Neuronal stem cell (in vitro differentiated cells): ENCODE results near the gene UQCRFS1.

Experiments
- DNase-seq: peaks from one replicate; pipeline ENCODE4 v3.0.0-alpha.2; 2013; ENCODE audit warnings: low spot score
- H2AFZ ChIP-seq: one replicate; pipeline ENCODE4 v1.6.1; 2013; ENCODE audit warnings: mild to moderate bottlenecking, low read length, inconsistent platforms
- H2AK5ac ChIP-seq: 2 replicates; pipeline ENCODE4 v1.6.1; 2013; ENCODE audit warnings: low read depth, mild to moderate bottlenecking, inconsistent platforms, low read length, moderate library complexity, mixed read lengths
- H2BK120ac ChIP-seq: 2 replicates; pipeline ENCODE4 v1.6.1; 2013; ENCODE audit warnings: low read depth, mild to moderate bottlenecking, inconsistent platforms, low read length, moderate library complexity, mixed read lengths
- H2BK12ac ChIP-seq: one replicate; pipeline ENCODE4 v1.6.1; 2013; ENCODE audit warnings: low read length, inconsistent platforms
- H2BK15ac ChIP-seq: 2 replicates; pipeline ENCODE4 v1.6.1; 2013; ENCODE audit warnings: mild to moderate bottlenecking, low read length, inconsistent platforms, mixed read lengths
- H2BK5ac ChIP-seq: one replicate; pipeline ENCODE4 v1.6.1; 2013; ENCODE audit warnings: inconsistent platforms, mild to moderate bottlenecking, low read length, moderate library complexity
- H3K14ac ChIP-seq: one replicate; pipeline ENCODE4 v1.6.1; 2013; ENCODE audit warnings: low read length, inconsistent platforms
- H3K18ac ChIP-seq: 2 replicates; pipeline ENCODE4 v1.6.1; 2013; ENCODE audit warnings: low read length, inconsistent platforms
- H3K23ac ChIP-seq: 2 replicates; pipeline ENCODE4 v1.6.1; 2013; ENCODE audit warnings: low read depth, mild to moderate bottlenecking, mixed read lengths, low read length, inconsistent platforms; ENCODE audit not compliant: poor library complexity
- H3K27ac ChIP-seq: replicated peaks from 3 replicates; pipeline ENCODE4 v1.5.1; 2013; ENCODE audit warnings: low read length, inconsistent platforms
- H3K27me3 ChIP-seq, 3 experiments: 2 replicates each; pipeline ENCODE4 v1.6.1; 2013; ENCODE audit warnings: low read length in 3 of 3, mild to moderate bottlenecking in 2 of 3, inconsistent platforms in 1 of 3, low read depth in 1 of 3, mixed read lengths in 1 of 3, moderate library complexity in 1 of 3; ENCODE audit not compliant: control insufficient read depth in 3 of 3, insufficient read depth in 3 of 3
- H3K36me3 ChIP-seq, 2 donors: replicated peaks in 1 of 2; 2 replicates each; pipeline ENCODE4 v1.6.1; 2013; ENCODE audit warnings: low read length in 2 of 2; ENCODE audit not compliant: control insufficient read depth in 2 of 2, insufficient read depth in 2 of 2
- H3K4ac ChIP-seq: 2 replicates; pipeline ENCODE4 v1.6.1; 2013; ENCODE audit warnings: inconsistent platforms, mild to moderate bottlenecking, low read length, moderate library complexity
- H3K4me1 ChIP-seq, 2 donors: 1 replicate in 1 of 2; 2 replicates in 1 of 2; pipeline ENCODE4 v1.6.1; 2013; ENCODE audit warnings: low read length in 2 of 2, low read depth in 1 of 2; ENCODE audit not compliant: control insufficient read depth in 2 of 2, insufficient read depth in 1 of 2
- H3K4me2 ChIP-seq: one replicate; pipeline ENCODE4 v1.6.1; 2013; ENCODE audit warnings: mild to moderate bottlenecking, low read length, inconsistent platforms; ENCODE audit not compliant: insufficient read depth, poor library complexity, severe bottlenecking
- H3K4me3 ChIP-seq, 2 donors: 2 replicates each; pipeline ENCODE4 v1.5.1; 2013; ENCODE audit warnings: low read length in 2 of 2, mild to moderate bottlenecking in 2 of 2, inconsistent platforms in 1 of 2, moderate library complexity in 1 of 2
- H3K79me1 ChIP-seq: one replicate; pipeline ENCODE4 v1.6.1; 2013; ENCODE audit warnings: low read depth, mild to moderate bottlenecking, inconsistent platforms, low read length, moderate library complexity
- H3K9ac ChIP-seq: one replicate; pipeline ENCODE4 v1.6.1; 2013; ENCODE audit warnings: mild to moderate bottlenecking, low read depth, low read length, inconsistent platforms; ENCODE audit not compliant: poor library complexity
- H3K9me3 ChIP-seq, 2 donors: replicated peaks in 1 of 2; 2 replicates each; pipeline versions ENCODE3 to v1.6.1; 2013; ENCODE audit warnings: low read length in 2 of 2, mild to moderate bottlenecking in 2 of 2, inconsistent platforms in 1 of 2, low read depth in 1 of 2, mixed read lengths in 1 of 2, moderate library complexity in 1 of 2; ENCODE audit not compliant: control insufficient read depth in 2 of 2, insufficient read depth in 1 of 2
- H4K8ac ChIP-seq: one replicate; pipeline ENCODE4 v1.6.1; 2013; ENCODE audit warnings: low read depth, mild to moderate bottlenecking, inconsistent platforms, low read length, moderate library complexity
- H4K91ac ChIP-seq: one replicate; pipeline ENCODE4 v1.6.1; 2013; ENCODE audit warnings: low read length, low read depth, mild to moderate bottlenecking, inconsistent platforms; ENCODE audit not compliant: poor library complexity
- WGBS, 2 donors: extraction: QIAGEN DNeasy Blood & Tissue Kit; methylation state at CpG; one replicate each; pipeline ENCODE4 v1.1.7; 2013; ENCODE audit warnings: missing lambda C conversion rate in 2 of 2, mixed read lengths in 1 of 2; ENCODE audit not compliant: insufficient read length in 2 of 2, insufficient replicate concordance in 1 of 2; ENCODE audit errors: extremely low coverage in 2 of 2; 5-methylcytosine and 5-hydroxymethylcytosine counted together

UQCRFS1 gene

GRCh38 chr19:29194658-29195057 lies 18.3 kb downstream of the UQCRFS1 start:
- Histone ChIP-seq H3K9me3 (no peaks in the 10 kb centered on the region), H4K91ac (no peak overlapping the region), H3K4me3 (no peak overlapping the region), H2BK12ac (no peak overlapping the region), H2AFZ (no peak overlapping the region), H3K9ac (no peak overlapping the region), H4K8ac (no peak overlapping the region), H3K4me2 (no peak overlapping the region), H3K18ac (no peak overlapping the region), H3K14ac (no peak overlapping the region), H3K23ac (no peak overlapping the region), H2AK5ac (no peak overlapping the region), H3K4me1 (no peaks in the 10 kb centered on the region), H3K27me3 (no peaks in the 10 kb centered on the region), H2BK120ac (no peak overlapping the region), H2BK5ac (no peak overlapping the region), H3K79me1 (no peaks in the 10 kb centered on the region), H2BK15ac (no peak overlapping the region), H3K36me3 (no peaks in the 10 kb centered on the region), H3K4ac (no peak overlapping the region), H3K27ac (no peak overlapping the region)
- DNase-seq, result no peak
- WGBS, 2 donors, result no CpG with 5 or more reads among the region's 2 CpGs

- Histone ChIP-seq H3K23ac (no peak overlapping the region), H3K18ac (no peak overlapping the region), H3K4ac (no peak overlapping the region), H4K8ac (no peak overlapping the region), H2BK120ac (no peak overlapping the region), H3K27me3 (no peaks in the 10 kb centered on the region), H2BK5ac (no peak overlapping the region), H3K4me2 (no peak overlapping the region), H2AK5ac (no peak overlapping the region), H3K36me3 (no peaks in the 10 kb centered on the region), H3K4me1 (no peaks in the 10 kb centered on the region), H3K9me3 (no peaks in the 10 kb centered on the region), H2AFZ (no peak overlapping the region), H3K79me1 (no peaks in the 10 kb centered on the region), H2BK12ac (no peak overlapping the region), H3K4me3 (no peak overlapping the region), H4K91ac (no peak overlapping the region), H2BK15ac (no peak overlapping the region), H3K14ac (no peak overlapping the region), H3K27ac (no peak overlapping the region), H3K9ac (no peak overlapping the region)
- DNase-seq, result no peak
- WGBS, 2 donors, result no CpG with 5 or more reads among the region's 5 CpGs
These were observed 19.8 kb downstream of the UQCRFS1 start for GRCh38 chr19:29193155-29193554.

GRCh38 chr19:29191005-29191404 lies 21.9 kb downstream of the UQCRFS1 start:
- Histone ChIP-seq H4K91ac (no peak overlapping the region), H3K27ac (no peak overlapping the region), H3K18ac (no peak overlapping the region), H3K4me2 (no peak overlapping the region), H2BK5ac (no peak overlapping the region), H2BK12ac (no peak overlapping the region), H3K23ac (no peak overlapping the region), H2AK5ac (no peak overlapping the region), H3K14ac (no peak overlapping the region), H3K79me1 (no peaks in the 10 kb centered on the region), H3K27me3 (no peaks in the 10 kb centered on the region), H3K4me3 (no peak overlapping the region), H2BK15ac (no peak overlapping the region), H4K8ac (no peak overlapping the region), H3K9ac (no peak overlapping the region), H2AFZ (no peak overlapping the region), H3K4ac (no peak overlapping the region), H3K9me3 (no peaks in the 10 kb centered on the region), H3K4me1 (peaks cover 0 to 2% of the 10 kb centered on the region in 2 donors), H3K36me3 (no peaks in the 10 kb centered on the region), H2BK120ac (no peak overlapping the region)
- WGBS, 2 donors, result no CpG with 5 or more reads among the region's 8 CpGs
- no peak for DNase-seq

- H2AFZ ChIP-seq, result no peak overlapping the region
- no peak overlapping the region for H3K4ac ChIP-seq
- no peak overlapping the region for H3K4me3 ChIP-seq
- H3K9me3 ChIP-seq, result peaks cover 0 to under 1% of the 10 kb centered on the region in 2 donors
- no CpG with 5 or more reads among the region's 6 CpGs for WGBS, 2 donors
- no peak overlapping the region for H3K23ac ChIP-seq
- no peak overlapping the region for H4K8ac ChIP-seq
- H3K36me3 ChIP-seq, result no peaks in the 10 kb centered on the region
- no peak overlapping the region for H4K91ac ChIP-seq
- no peaks in the 10 kb centered on the region for H3K27me3 ChIP-seq
- DNase-seq, result no peak
- peaks cover 0 to 11% of the 10 kb centered on the region in 2 donors for H3K4me1 ChIP-seq
- no peak overlapping the region for H2BK5ac ChIP-seq
- no peak overlapping the region for H2BK120ac ChIP-seq
- no peak overlapping the region for H2AK5ac ChIP-seq
- H3K18ac ChIP-seq, result no peak overlapping the region
- no peak overlapping the region for H3K27ac ChIP-seq
- H2BK12ac ChIP-seq, result no peak overlapping the region
- no peak overlapping the region for H2BK15ac ChIP-seq
- no peak overlapping the region for H3K4me2 ChIP-seq
- H3K14ac ChIP-seq, result no peak overlapping the region
- no peak overlapping the region for H3K9ac ChIP-seq
- H3K79me1 ChIP-seq, result no peaks in the 10 kb centered on the region
These were observed 24.0 kb downstream of the UQCRFS1 start for GRCh38 chr19:29189033-29189360.
